Right lobe of liver (tissue), 4 donors: Measurements from ENCODE around the gene MACROD2.
A peak's percentile ranks its signal among the peaks of the same experiment; 100 is the strongest.

Experiments used
- POLR2A ChIP-seq: fragments of 450-650 bp; IDR thresholded peaks from one replicate; pipeline ENCODE4 v1.6.1; 2017; ENCODE audit warnings: antibody characterized with exemption, mild to moderate bottlenecking
- TF ChIP-seq, protein P1 (sequence below), 4 donors: fragments of 200-600 bp in 3 of 4; fragments of 450-650 bp in 1 of 4; IDR thresholded peaks; one replicate each; pipeline versions ENCODE4 v1.5.1 to v1.8.0; 2016 to 2022; ENCODE audit warnings: antibody characterized with exemption in 4 of 4, mild to moderate bottlenecking in 2 of 4
- donor health status: DM: no; HTN: no; CAD: no.
- donor health status: DM: no; HTN: no; CAD: no.
- donor health status: DM: no; HTN: yes; CAD: no.

DNA sequence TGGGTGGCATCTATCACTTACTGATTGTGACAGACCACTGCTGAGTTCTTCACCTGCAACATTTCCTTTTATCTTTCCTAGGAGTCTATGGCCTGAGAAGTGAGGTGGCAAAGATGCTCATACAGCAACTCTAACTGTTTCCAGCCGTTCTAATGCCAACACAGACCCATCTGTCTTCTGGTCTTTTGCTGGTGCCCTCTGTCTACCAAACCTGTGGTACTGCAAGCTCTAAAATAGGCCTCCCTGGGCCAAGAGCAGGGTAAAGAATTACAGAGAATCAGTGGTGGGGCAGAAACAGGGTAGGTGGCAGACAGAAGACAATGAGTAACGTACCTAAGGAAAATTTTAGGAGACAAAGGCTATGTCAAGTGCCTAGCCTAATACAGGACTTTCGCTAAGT, 953.1 kb downstream of the MACROD2 start:
- TF ChIP-seq, protein P1, sequence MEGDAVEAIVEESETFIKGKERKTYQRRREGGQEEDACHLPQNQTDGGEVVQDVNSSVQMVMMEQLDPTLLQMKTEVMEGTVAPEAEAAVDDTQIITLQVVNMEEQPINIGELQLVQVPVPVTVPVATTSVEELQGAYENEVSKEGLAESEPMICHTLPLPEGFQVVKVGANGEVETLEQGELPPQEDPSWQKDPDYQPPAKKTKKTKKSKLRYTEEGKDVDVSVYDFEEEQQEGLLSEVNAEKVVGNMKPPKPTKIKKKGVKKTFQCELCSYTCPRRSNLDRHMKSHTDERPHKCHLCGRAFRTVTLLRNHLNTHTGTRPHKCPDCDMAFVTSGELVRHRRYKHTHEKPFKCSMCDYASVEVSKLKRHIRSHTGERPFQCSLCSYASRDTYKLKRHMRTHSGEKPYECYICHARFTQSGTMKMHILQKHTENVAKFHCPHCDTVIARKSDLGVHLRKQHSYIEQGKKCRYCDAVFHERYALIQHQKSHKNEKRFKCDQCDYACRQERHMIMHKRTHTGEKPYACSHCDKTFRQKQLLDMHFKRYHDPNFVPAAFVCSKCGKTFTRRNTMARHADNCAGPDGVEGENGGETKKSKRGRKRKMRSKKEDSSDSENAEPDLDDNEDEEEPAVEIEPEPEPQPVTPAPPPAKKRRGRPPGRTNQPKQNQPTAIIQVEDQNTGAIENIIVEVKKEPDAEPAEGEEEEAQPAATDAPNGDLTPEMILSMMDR (IDR thresholded peaks at IDR 0.05), result peak; percentile 21 to 47 (median 36)
- no peak for TF ChIP-seq POLR2A
